A673 (cell line): ENCODE data around the gene ZPR1.

Experiments used
- CTCF ChIP-seq: fragments of 300-800, 200-600 bp; sonication (generic); conservative IDR thresholded peaks from 2 replicates; pipeline ENCODE4 v1.5.1; 2017; ENCODE audit warnings: low read depth, mild to moderate bottlenecking, antibody characterized with exemption, low read length, moderate library complexity, mixed read lengths
- EZH2 ChIP-seq: fragments of 200-600 bp; sonication (generic); IDR thresholded peaks from 2 replicates; pipeline ENCODE4 v1.6.1; 2017; ENCODE audit warnings: borderline replicate concordance, low read depth, mild to moderate bottlenecking, mixed read lengths, antibody characterized with exemption, low read length; ENCODE audit not compliant: poor library complexity, severe bottlenecking

- TF ChIP-seq CTCF: no peak
- TF ChIP-seq EZH2: no peak
These were observed 53.8 kb downstream of the ZPR1 start for GRCh38 chr11:116733969-116734508.
